Epithelial cell of proximal tubule (primary cell): ENCODE measurements around the gene NOTCH4. TPM values are rescaled to one million over a fixed set of nuclear protein-coding genes. Genes with fewer than 3 reads are reported as not detected.

Experiments used
- DNase-seq: peaks from one replicate; pipeline ENCODE4 v3.0.0-alpha.2; 2011; ENCODE audit warnings: low read depth
- H3K4me3 ChIP-seq: 2 replicates; pipeline ENCODE4 v1.5.1; 2011; ENCODE audit warnings: low read depth, mild to moderate bottlenecking, low read length
- CTCF ChIP-seq: conservative IDR thresholded peaks from 2 replicates; pipeline ENCODE4 v1.5.1; 2012; ENCODE audit warnings: low read depth, mild to moderate bottlenecking, low read length
- total RNA-seq: library from RNA; depleted of rRNA; stranded (reverse); fragments of >200 nt; gene quantifications from 2 replicates; pipeline ENCODE4 v1.2.3, GENCODE V29; 2015

The NOTCH4 gene
- total RNA-seq, 1 donor from 2014 or later: 3.3 TPM

GRCh38 chr6:32179766-32180405 is 44.0 kb downstream of the NOTCH4 start:
- H3K4me3 ChIP-seq: peak overlapping the region; percentile 99
- DNase-seq: no peak
- TF ChIP-seq CTCF: no peak

GRCh38 chr6:32178547-32179440 is 45.1 kb downstream of the NOTCH4 start:
- no peak for TF ChIP-seq CTCF
- peak overlapping the region; percentile 99 for H3K4me3 ChIP-seq
- no peak for DNase-seq

DNA sequence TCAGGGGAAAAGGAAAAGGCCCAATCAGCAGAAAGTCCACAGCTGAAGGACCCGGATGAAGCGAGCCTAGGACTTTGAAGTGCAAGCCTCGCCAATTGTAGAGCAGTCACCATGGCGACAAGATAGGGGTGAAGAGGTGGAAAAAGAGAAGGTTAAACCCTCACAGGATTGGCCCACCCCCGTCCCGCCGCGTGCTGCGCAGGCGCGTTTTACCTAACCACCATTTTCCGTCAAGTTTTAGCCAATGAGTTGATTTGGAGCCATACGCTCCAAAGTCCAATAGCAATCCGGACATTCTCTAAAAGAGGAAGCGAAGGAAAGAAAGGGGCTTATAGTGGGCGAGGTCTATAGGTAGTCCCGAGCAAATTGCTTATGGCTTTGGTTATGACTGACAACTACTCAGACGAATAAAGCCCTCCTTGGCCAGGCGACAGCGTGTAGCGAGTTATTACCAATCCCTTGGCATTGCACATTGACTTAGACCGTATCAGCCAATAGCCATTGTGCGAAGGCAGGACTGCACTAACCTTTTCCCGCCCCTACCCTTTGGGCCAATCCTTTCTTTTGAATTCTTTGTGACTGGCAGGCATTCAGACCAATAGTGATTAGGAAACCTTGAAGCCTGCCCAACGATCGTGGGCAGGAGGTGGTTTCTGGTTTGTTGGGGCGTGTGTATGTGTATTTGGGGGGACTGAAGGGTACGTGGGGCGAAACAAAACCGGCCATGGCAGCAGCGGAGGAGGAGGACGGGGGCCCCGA is 45.9 kb downstream of the NOTCH4 start, which contains the start of gene RNF5:
TSS of gene RNF5 (plus strand) at position 618 of the 759 bp plus-strand sequence. CDS start at position 725, 107 bp downstream.
- no peak for TF ChIP-seq CTCF
- peak; percentile 100 for DNase-seq
- peak within 1 kb of the TSS; percentile 99 for H3K4me3 ChIP-seq

GRCh38 chr6:32177183-32177787 is 46.6 kb downstream of the NOTCH4 start:
- H3K4me3 ChIP-seq: peak overlapping the region; percentile 99
- no peak for TF ChIP-seq CTCF
- no peak for DNase-seq

DNA sequence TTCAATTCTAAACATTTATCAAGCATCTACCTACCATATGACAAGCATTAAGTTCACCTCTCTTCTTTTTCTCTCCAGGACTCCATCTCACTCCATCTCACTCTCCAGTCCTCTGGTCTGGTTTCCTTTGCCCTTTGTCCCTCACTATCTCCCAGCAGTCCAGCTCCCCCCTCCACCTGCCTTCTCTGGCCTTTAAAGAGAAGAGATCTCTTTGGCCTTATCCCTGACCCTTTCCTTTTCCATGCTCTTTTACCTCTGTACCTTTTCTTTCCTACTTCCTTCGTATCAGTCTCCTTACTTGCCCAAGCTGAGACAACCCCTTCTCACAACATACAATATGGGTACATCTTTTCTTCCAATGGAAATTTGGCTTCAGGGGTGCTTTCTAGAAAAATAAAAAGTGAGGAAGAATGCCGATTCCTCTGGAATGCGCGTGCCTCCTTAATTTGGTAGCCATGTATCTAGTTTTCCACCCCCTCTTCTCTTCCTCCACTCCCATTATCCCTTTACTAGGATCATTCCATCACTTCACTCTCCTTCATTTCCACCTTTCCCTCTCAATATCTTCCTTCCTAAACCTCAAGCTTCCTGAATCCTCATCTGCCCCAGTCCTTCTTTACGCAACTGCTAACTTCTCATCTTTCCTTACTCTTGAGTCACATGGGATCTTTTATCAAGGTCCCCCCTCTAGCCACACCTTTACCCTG is 47.2 kb downstream of the NOTCH4 start:
- TF ChIP-seq CTCF: no peak
- no peak for DNase-seq
- peak overlapping the region; percentile 99 for H3K4me3 ChIP-seq
